Endothelial cell (in vitro differentiated cells): Measurements from ENCODE around the gene SYF2. TPM values are rescaled to one million over a fixed set of nuclear protein-coding genes. Genes with fewer than 3 reads are reported as not detected.

Source experiments
- DNase-seq: peaks from one replicate; pipeline ENCODE4 v3.0.0; 2021; ENCODE audit warnings: low spot score
- H3K27ac Mint-ChIP-seq: one replicate; pipeline ENCODE4 v1.8.0; 2021; ENCODE audit warnings: mixed read lengths, inconsistent platforms; ENCODE audit not compliant: unreplicated experiment
- H3K27me3 Mint-ChIP-seq: one replicate; pipeline ENCODE4 v1.8.0; 2021; ENCODE audit warnings: mild to moderate bottlenecking, moderate library complexity, mixed read lengths, inconsistent platforms; ENCODE audit not compliant: unreplicated experiment
- H3K36me3 Mint-ChIP-seq: one replicate; pipeline ENCODE4 v1.8.0; 2021; ENCODE audit warnings: mild to moderate bottlenecking, low read depth, mixed read lengths, inconsistent platforms; ENCODE audit not compliant: unreplicated experiment
- H3K4me1 Mint-ChIP-seq: one replicate; pipeline ENCODE4 v1.8.0; 2021; ENCODE audit warnings: mild to moderate bottlenecking, mixed read lengths, inconsistent platforms; ENCODE audit not compliant: unreplicated experiment
- H3K4me3 Mint-ChIP-seq: one replicate; pipeline ENCODE4 v1.8.0; 2021; ENCODE audit warnings: mild to moderate bottlenecking, mixed read lengths, inconsistent platforms; ENCODE audit not compliant: unreplicated experiment
- H3K9me3 Mint-ChIP-seq: one replicate; pipeline ENCODE4 v1.8.0; 2021; ENCODE audit warnings: mixed read lengths, inconsistent platforms; ENCODE audit not compliant: unreplicated experiment
- CTCF ChIP-seq: fragments of 200-600 bp; sonication (generic); IDR thresholded peaks from one replicate; pipeline ENCODE4 v1.5.0; 2021; ENCODE audit warnings: antibody characterized with exemption; ENCODE audit not compliant: unreplicated experiment
- total RNA-seq: library from RNA; stranded (reverse); fragmentation: NEBNext Ultra II Directional; extraction: Animal tissue kit (Norgen Biotek cat#: 25700); gene quantifications from one replicate; pipeline ENCODE4 v1.2.1, GENCODE V29; 2021; ENCODE audit not compliant: unreplicated experiment

The SYF2 gene
- total RNA-seq, 1 donor from 2014 or later: 34.9 TPM

- Mint-ChIP-seq H3K9me3 (no peaks in the 10 kb centered on the region), H3K27me3 (peaks cover 6% of the 10 kb centered on the region), H3K4me1 (peaks cover 31% of the 10 kb centered on the region), H3K36me3 (peaks cover 37% of the 10 kb centered on the region), H3K4me3 (peak overlapping the region; percentile 99), H3K27ac (peak overlapping the region; percentile 91)
- no peak for TF ChIP-seq CTCF
- no peak for DNase-seq
These were observed 15.8 kb upstream of the SYF2 start for GRCh38 chr1:25247829-25248754.

- peaks cover 40% of the 10 kb centered on the region for H3K36me3 Mint-ChIP-seq
- peaks cover 31% of the 10 kb centered on the region for H3K4me1 Mint-ChIP-seq
- peak within 1 kb of the TSS; percentile 97 for H3K27ac Mint-ChIP-seq
- peaks cover 6% of the 10 kb centered on the region for H3K27me3 Mint-ChIP-seq
- DNase-seq: peak; percentile 99
- no peaks in the 10 kb centered on the region for H3K9me3 Mint-ChIP-seq
- H3K4me3 Mint-ChIP-seq: peak within 1 kb of the TSS; percentile 99
- no peak for TF ChIP-seq CTCF
These were observed 14.9 kb upstream of the SYF2 start, which contains the start of gene RSRP1 for GRCh38 chr1:25247024-25247828. Gene RSRP1 (minus strand): TSS chr1:25247454. CDS start chr1:25246963, 491 bp downstream.

GRCh38 chr1:25246600-25247023, 14.3 kb upstream of the SYF2 start:
- H3K4me1 Mint-ChIP-seq: peaks cover 31% of the 10 kb centered on the region
- no peaks in the 10 kb centered on the region for H3K9me3 Mint-ChIP-seq
- DNase-seq: no peak
- H3K36me3 Mint-ChIP-seq: peaks cover 40% of the 10 kb centered on the region
- H3K4me3 Mint-ChIP-seq: peak overlapping the region; percentile 99
- H3K27ac Mint-ChIP-seq: peak overlapping the region; percentile 93
- TF ChIP-seq CTCF: no peak
- H3K27me3 Mint-ChIP-seq: peaks cover 6% of the 10 kb centered on the region

GRCh38 chr1:25245809-25246599, 13.7 kb upstream of the SYF2 start:
- Mint-ChIP-seq H3K36me3 (peaks cover 40% of the 10 kb centered on the region), H3K9me3 (no peaks in the 10 kb centered on the region), H3K27me3 (peaks cover 6% of the 10 kb centered on the region), H3K4me1 (peaks cover 31% of the 10 kb centered on the region), H3K27ac (peak overlapping the region; percentile 93), H3K4me3 (peak overlapping the region; percentile 99)
- no peak for TF ChIP-seq CTCF
- DNase-seq: no peak
